K562 (cell line): ENCODE measurements around the gene SLC7A1. TPM values are rescaled to one million over a fixed set of nuclear protein-coding genes. Genes with fewer than 3 reads are reported as not detected.

Experiments used
- ATAC-seq: fragments of 200-7000 bp; cut with Tn5 transposase; 3 replicates; pipeline ENCODE4 v1.9.1; 2020; ENCODE audit warnings: moderate library complexity
- BruUV-seq: library from RNA; stranded (reverse); fragments of 400-500 nt; replicated peaks from 2 replicates; lab custom pipeline; 2021; lab: Mats Ljungman, UMichigan
- CTCF ChIA-PET: fragments of 300-600 bp; formaldehyde crosslinking; extraction: SDS; loops from one replicate; lab custom pipeline; 2021; ENCODE audit warnings: low intra/inter-chr PET ratio; lab: Yijun Ruan, JAX
- POLR2A ChIA-PET: fragments of 300-600, 350-650 bp; sonication (Branson Sonifier 250); formaldehyde crosslinking; extraction: SDS; loops from one replicate; lab custom pipeline; 2021; ENCODE audit warnings: antibody characterized with exemption, inconsistent platforms; lab: Yijun Ruan, JAX
- DNase-seq, 4 experiments: peaks; one replicate each; pipeline versions ENCODE4 v3.0.0 to v3.0.0-alpha.2; 2011 to 2018; ENCODE audit warnings: low spot score in 3 of 4, mixed read lengths in 3 of 4; ENCODE audit errors: extremely low read depth in 1 of 4
- FAIRE-seq: peaks from 2 replicates; lab custom pipeline; 2011; peaks lifted over from hg19 to GRCh38; lab: Jason Lieb, UNC
- H2AFZ ChIP-seq: 2 replicates; pipeline ENCODE4 v1.6.0; 2011; ENCODE audit warnings: low read depth, low read length, control low read depth, inconsistent platforms
- H3K27ac ChIP-seq: fragments of 200-600 bp; 3 replicates; pipeline ENCODE4 v1.8.0; 2011; ENCODE audit warnings: low read depth, mild to moderate bottlenecking, control low read depth, inconsistent platforms, low read length, moderate library complexity, mixed read lengths; ENCODE audit errors: extremely low read depth
- H3K27me3 ChIP-seq, 2 experiments: fragments of 300-600 bp in 1 of 2; 2 replicates in 1 of 2; 3 replicates in 1 of 2; pipeline versions ENCODE4 v1.6.0 to v1.8.0; 2011; ENCODE audit warnings: inconsistent platforms in 2 of 2, low read length in 2 of 2, mild to moderate bottlenecking in 1 of 2, mixed read lengths in 1 of 2, moderate library complexity in 1 of 2; ENCODE audit not compliant: control insufficient read depth in 2 of 2, insufficient read depth in 2 of 2
- H3K36me3 ChIP-seq: fragments of 300-600 bp; 3 replicates; pipeline ENCODE4 v1.8.0; 2011; ENCODE audit warnings: mild to moderate bottlenecking, low read length, inconsistent platforms; ENCODE audit not compliant: control insufficient read depth, insufficient read depth
- H3K4me1 ChIP-seq, 2 experiments: fragments of 200-600 bp in 1 of 2; replicated peaks in 1 of 2; 2 replicates in 1 of 2; 3 replicates in 1 of 2; pipeline versions ENCODE4 v1.5.1 to v1.8.0; 2011; ENCODE audit warnings: inconsistent platforms in 2 of 2, low read length in 2 of 2, mild to moderate bottlenecking in 1 of 2, mixed read lengths in 1 of 2, moderate library complexity in 1 of 2; ENCODE audit not compliant: control insufficient read depth in 2 of 2, insufficient read depth in 2 of 2
- H3K4me2 ChIP-seq: 2 replicates; pipeline ENCODE4 v1.6.1; 2011; ENCODE audit warnings: low read length, control low read depth, inconsistent platforms, mixed read lengths; ENCODE audit not compliant: insufficient read depth
- H3K4me3 ChIP-seq: fragments of 200-600 bp; sonication (generic), shearing (Covaris generic); 2 replicates; pipeline ENCODE4 v1.5.1; 2016; ENCODE audit warnings: control low read depth, inconsistent platforms
- H3K79me2 ChIP-seq: fragments of 200-600 bp; 3 replicates; pipeline ENCODE4 v1.8.0; 2011; ENCODE audit warnings: low read length, inconsistent platforms; ENCODE audit not compliant: control insufficient read depth, insufficient read depth
- H3K9ac ChIP-seq, 2 experiments: 2 replicates each; pipeline versions ENCODE4 v1.6.0 to v1.6.1; 2011; ENCODE audit warnings: low read depth in 2 of 2, low read length in 2 of 2, control low read depth in 1 of 2, inconsistent platforms in 1 of 2, mild to moderate bottlenecking in 1 of 2, mixed read lengths in 1 of 2; ENCODE audit not compliant: insufficient read depth in 1 of 2
- H3K9me1 ChIP-seq: one replicate; pipeline ENCODE4 v1.6.0; 2011; ENCODE audit warnings: inconsistent platforms, mild to moderate bottlenecking, low read length, moderate library complexity; ENCODE audit not compliant: control insufficient read depth, insufficient read depth
- H3K9me3 ChIP-seq: replicated peaks from 2 replicates; pipeline ENCODE4 v1.5.1; 2011; ENCODE audit warnings: low read depth, low read length, inconsistent platforms; ENCODE audit not compliant: control insufficient read depth, insufficient read depth
- H4K20me1 ChIP-seq: replicated peaks from 2 replicates; pipeline ENCODE4 v1.6.1; 2011; ENCODE audit warnings: low read length, inconsistent platforms, mixed read lengths; ENCODE audit not compliant: control insufficient read depth, insufficient read depth
- ASH1L ChIP-seq: fragments of 450-650 bp; IDR thresholded peaks from 2 replicates; pipeline ENCODE4 v1.6.1; 2018; ENCODE audit warnings: borderline replicate concordance, mild to moderate bottlenecking, low read depth; ENCODE audit not compliant: partially characterized antibody
- CBFA2T2 ChIP-seq: fragments of 450-650 bp; conservative IDR thresholded peaks from 2 replicates; pipeline ENCODE4 v1.6.1; 2017; ENCODE audit warnings: mild to moderate bottlenecking
- FOXA3 ChIP-seq, 2 experiments: fragments of 450-650 bp in 1 of 2; sonication (generic) in 1 of 2; formaldehyde crosslinking; IDR thresholded peaks in 1 of 2; conservative IDR thresholded peaks in 1 of 2; 2 replicates each; pipeline versions ENCODE4 v1.4.0 to v1.8.0; 2020 to 2022; ENCODE audit warnings: mild to moderate bottlenecking in 2 of 2, missing genetic modification reagents in 1 of 2
- GATAD2A ChIP-seq: fragments of 450-650 bp; IDR thresholded peaks from 2 replicates; pipeline ENCODE4 v1.6.1; 2017
- HOMEZ ChIP-seq: fragments of 250-450 bp; sonication (Bioruptor Pico); IDR thresholded peaks from 2 replicates; pipeline ENCODE4 v1.4.0; 2020; ENCODE audit warnings: mild to moderate bottlenecking, moderate library complexity
- NFATC3 ChIP-seq: fragments of 450-650 bp; IDR thresholded peaks from 2 replicates; pipeline ENCODE4 v1.6.1; 2017; ENCODE audit warnings: mild to moderate bottlenecking
- PHB ChIP-seq: fragments of 250-450 bp; sonication (Bioruptor Pico); IDR thresholded peaks from 2 replicates; pipeline ENCODE4 v1.5.0; 2021
- RERE ChIP-seq: sonication (generic); formaldehyde crosslinking; IDR thresholded peaks from 2 replicates; pipeline ENCODE4 v1.8.0; 2023; ENCODE audit warnings: missing genetic modification reagents, mild to moderate bottlenecking, borderline replicate concordance
- SIN3B ChIP-seq: fragments of 450-650 bp; IDR thresholded peaks from 2 replicates; pipeline ENCODE4 v1.6.1; 2017; ENCODE audit warnings: low read depth, mild to moderate bottlenecking, moderate library complexity
- SMAD2 ChIP-seq: fragments of 150-350 bp; IDR thresholded peaks from 2 replicates; pipeline ENCODE4 v1.6.1; 2014; ENCODE audit warnings: low read depth, mild to moderate bottlenecking, low read length
- SOX6 ChIP-seq: fragments of 450-650 bp; IDR thresholded peaks from 2 replicates; pipeline ENCODE4 v1.6.1; 2014; ENCODE audit warnings: mild to moderate bottlenecking
- SPI1 ChIP-seq: IDR thresholded peaks from 2 replicates; pipeline ENCODE4 v1.6.1; 2011; ENCODE audit warnings: low read depth, low read length, control low read depth, borderline replicate concordance
- SUPT5H ChIP-seq: fragments of 450-650 bp; IDR thresholded peaks from 2 replicates; pipeline ENCODE4 v1.6.1; 2016
- ZBTB26 ChIP-seq: fragments of 450-650 bp; formaldehyde crosslinking; IDR thresholded peaks from 2 replicates; pipeline ENCODE4 v1.4.0; 2022; ENCODE audit warnings: missing genetic modification characterization
- whole genome bisulfite sequencing: fragments of 100-300 bp; shearing (Covaris generic); methylation state at CpG from one replicate; pipeline ENCODE4 v1.1.6; 2016; ENCODE audit warnings: low coverage, mixed read lengths; ENCODE audit not compliant: insufficient coverage; ENCODE audit errors: missing lambda C conversion rate; 5-methylcytosine and 5-hydroxymethylcytosine counted together
- in situ Hi-C: fragments of 300-500 bp; cut with MboI; formaldehyde crosslinking; loops from 4 replicates; pipeline ENCODE4 v1.15.0; 2018; ENCODE audit warnings: inconsistent platforms, mixed read lengths
- intact Hi-C: fragments of 100-400 bp; cut with micrococcal nuclease; formaldehyde crosslinking; loops from 2 replicates; pipeline ENCODE4 v1.14.2; 2022
- polyA plus RNA-seq, 8 experiments: library from polyadenylated mRNA; depleted of rRNA in 4 of 8; stranded (reverse) in 5 of 8; unstranded in 3 of 8; fragments of >200 nt; fragmentation: Nextera tagmentation in 2 of 8; fragmentation: Illumina TruSeq in 1 of 8; extraction: Ambion mirVana in 2 of 8; extraction: Trizol in 1 of 8; gene quantifications; 2 replicates each; pipeline versions ENCODE4 v1.2.1 to v1.2.3, GENCODE V29; 2011 to 2014; ENCODE audit warnings: inconsistent platforms in 1 of 8, missing spikeins in 1 of 8
- total RNA-seq, 7 experiments: library from RNA; depleted of rRNA in 6 of 7; stranded (reverse); fragments of >200 nt in 6 of 7; fragmentation: Illumina TruSeq in 2 of 7; extraction: Trizol in 2 of 7; gene quantifications; 2 replicates each; pipeline versions ENCODE4 v1.2.1 to v1.2.3, GENCODE V29; 2011 to 2021; ENCODE audit warnings: low replicate concordance in 1 of 7

The SLC7A1 gene
- total and polyA plus RNA-seq, 9 of the 15 experiments (the other 6 are each of a cell fraction or from before 2014, with no cell fraction given): 3.3 to 69.7 (median 10.8) TPM

GRCh38 chr13:29566206-29566605 is 29.3 kb downstream of the SLC7A1 start:
- H3K9ac ChIP-seq: no peak overlapping the region
- CTCF ChIA-PET: no interaction called here

More at GRCh38 chr13:29566206-29566605, 29.3 kb downstream of the SLC7A1 start:
- Histone ChIP-seq H4K20me1 (peaks cover 55% of the 10 kb centered on the region), H3K9me1 (peaks cover 2% of the 10 kb centered on the region), H3K36me3 (no peaks in the 10 kb centered on the region; the same call in 2 of the 3 replicates), H3K27me3 (no peaks in the 10 kb centered on the region), H2AFZ (no peak overlapping the region), H3K4me1 (no peaks in the 10 kb centered on the region; a peak in 1 of 5 replicates), H3K27ac (no peak overlapping the region), H3K9me3 (no peaks in the 10 kb centered on the region), H3K79me2 (peaks cover 98% of the 10 kb centered on the region), H3K4me3 (no peak overlapping the region), H3K4me2 (no peak overlapping the region)
- 76% methylated on average over 7 of the region's 7 CpGs for WGBS
- POLR2A ChIA-PET: interaction anchor here (0.7 kb wide), 1 partner anchor 36 kb away, joined by 3 read pairs; no protein-coding TSS in a partner anchor
- ATAC-seq: no peak
- BruUV-seq: no TSS peak
- DNase-seq: no peak
- TF ChIP-seq SMAD2 (no peak), FOXA3 (CRISPR knock-in tag; conservative IDR thresholded peaks at IDR 0.05 in 1 of 2, IDR thresholded peaks at IDR 0.05 in 1 of 2) (no peak), HOMEZ (CRISPR knock-in tag) (no peak), ASH1L (no peak), SOX6 (no peak), SPI1 (no peak), RERE (CRISPR knock-in tag) (no peak), ZBTB26 (no peak), SUPT5H (no peak), NFATC3 (no peak), CBFA2T2 (no peak), PHB (no peak), GATAD2A (no peak), SIN3B (no peak)
- in situ Hi-C loops: no loop called here
- FAIRE-seq: no peak
- intact Hi-C loops: no loop called here
